Prostate gland (tissue), 2 donors: Measurements from ENCODE around the gene RPL39L. TPM values are rescaled to one million over a fixed set of nuclear protein-coding genes. Genes with fewer than 3 reads are reported as not detected.

Experiments
- DNase-seq: peaks from one replicate; pipeline ENCODE4 v3.0.0-alpha.2; 2019; ENCODE audit warnings: low spot score
- H3K27ac ChIP-seq, 2 donors: fragments of 200-600 bp; sonication (generic); 2 replicates each; pipeline ENCODE4 v1.5.1; 2017 to 2019
- H3K27me3 ChIP-seq: fragments of 200-600 bp; sonication (generic); replicated peaks from 2 replicates; pipeline ENCODE4 v1.5.1; 2019; ENCODE audit not compliant: insufficient read depth
- H3K36me3 ChIP-seq, 2 donors: fragments of 200-600 bp; sonication (generic); 1 replicate in 1 of 2; 2 replicates in 1 of 2; pipeline versions ENCODE4 v1.5.1 to v1.8.1; 2017 to 2019
- H3K4me1 ChIP-seq: fragments of 200-600 bp; sonication (generic); replicated peaks from 2 replicates; pipeline ENCODE4 v1.5.1; 2019
- H3K4me3 ChIP-seq, 2 donors: fragments of 200-600 bp; sonication (generic); 2 replicates each; pipeline ENCODE4 v1.5.1; 2017 to 2019
- H3K9me3 ChIP-seq: fragments of 200-600 bp; sonication (generic); 2 replicates; pipeline ENCODE4 v1.5.1; 2017
- CTCF ChIP-seq, 4 experiments: fragments of 200-600 bp in 2 of 4; fragments of 450-650 bp in 2 of 4; sonication (generic) in 2 of 4; IDR thresholded peaks; 1 replicate in 3 of 4; 2 replicates in 1 of 4; pipeline ENCODE4 v1.5.1; 2016 to 2019; ENCODE audit warnings: antibody characterized with exemption in 4 of 4, mild to moderate bottlenecking in 2 of 4, moderate library complexity in 2 of 4
- POLR2A ChIP-seq: fragments of 450-650 bp; IDR thresholded peaks from one replicate; pipeline ENCODE4 v1.6.1; 2016; ENCODE audit warnings: antibody characterized with exemption, mild to moderate bottlenecking
- POLR2AphosphoS5 ChIP-seq: sonication (generic); formaldehyde crosslinking; IDR thresholded peaks from one replicate; pipeline ENCODE4 v1.6.1; 2017; ENCODE audit warnings: antibody characterized with exemption
- WGBS: methylation state at CpG from one replicate; pipeline ENCODE4 v1.1.5; 2018; 5-methylcytosine and 5-hydroxymethylcytosine counted together
- intact Hi-C: fragments of 100-400 bp; cut with DNase I; formaldehyde crosslinking; loops from one replicate; pipeline ENCODE4 v1.14.2; 2022
- total RNA-seq, 2 donors: library from RNA; depleted of rRNA; stranded (reverse); fragments of >200 nt; gene quantifications; one replicate each; pipeline ENCODE4 v1.1.0, GENCODE V29; 2016

The RPL39L gene
- total RNA-seq, 2 donors from 2014 or later = 27.5 to 57.9 TPM

GRCh38 chr3:187132666-187133065 is 6.6 kb downstream of the RPL39L start:
- 91% methylated on average over 2 of the region's 2 CpGs for WGBS
- intact Hi-C loops = no loop called here
- no peaks in the 10 kb centered on the region for H3K4me1 ChIP-seq
- H3K27ac ChIP-seq = no peak overlapping the region
- TF ChIP-seq CTCF (IDR thresholded peaks at IDR 0.05) (no peak), POLR2A (no peak), POLR2AphosphoS5 (no peak)
- no peak for DNase-seq
- no peaks in the 10 kb centered on the region for H3K9me3 ChIP-seq
- no peak overlapping the region for H3K4me3 ChIP-seq
- no peaks in the 10 kb centered on the region for H3K36me3 ChIP-seq
- H3K27me3 ChIP-seq = no peaks in the 10 kb centered on the region

- DNase-seq = no peak
- no peaks in the 10 kb centered on the region for H3K27me3 ChIP-seq
- H3K4me3 ChIP-seq = no peak overlapping the region
- no peaks in the 10 kb centered on the region for H3K9me3 ChIP-seq
- H3K4me1 ChIP-seq = no peaks in the 10 kb centered on the region
- TF ChIP-seq CTCF (IDR thresholded peaks at IDR 0.05) = no peak
- TF ChIP-seq POLR2AphosphoS5 = no peak
- TF ChIP-seq POLR2A = no peak
- H3K36me3 ChIP-seq = no peaks in the 10 kb centered on the region
- no peak overlapping the region for H3K27ac ChIP-seq
- 93% methylated on average over 3 of the region's 3 CpGs for WGBS
- intact Hi-C loops = no loop called here
These were observed 7.3 kb downstream of the RPL39L start for GRCh38 chr3:187131981-187132380.

GRCh38 chr3:187130346-187131066 is 8.8 kb downstream of the RPL39L start:
- peak; percentile 62 for DNase-seq
- no peaks in the 10 kb centered on the region for H3K9me3 ChIP-seq
- TF ChIP-seq POLR2AphosphoS5 (peak; percentile 88), CTCF (IDR thresholded peaks at IDR 0.05) (no peak)
- 71% methylated on average over 5 of the region's 5 CpGs for whole genome bisulfite sequencing
- H3K27me3 ChIP-seq = no peaks in the 10 kb centered on the region
- no peaks in the 10 kb centered on the region for H3K4me1 ChIP-seq
- H3K27ac ChIP-seq = peak overlapping the region in 1 of 2 donors; percentile 17
- H3K36me3 ChIP-seq = no peaks in the 10 kb centered on the region
- H3K4me3 ChIP-seq = no peak overlapping the region
- intact Hi-C loops = no loop called here

- TF ChIP-seq CTCF (IDR thresholded peaks at IDR 0.05) (no peak), POLR2A (no peak), POLR2AphosphoS5 (no peak)
These were observed 13.8 kb downstream of the RPL39L start for GRCh38 chr3:187125319-187126031.

More at GRCh38 chr3:187125319-187126031, 13.8 kb downstream of the RPL39L start:
- no peaks in the 10 kb centered on the region for H3K9me3 ChIP-seq
- H3K27ac ChIP-seq = no peak overlapping the region
- intact Hi-C loops = no loop called here
- no peaks in the 10 kb centered on the region for H3K4me1 ChIP-seq
- no peak for DNase-seq
- H3K27me3 ChIP-seq = no peaks in the 10 kb centered on the region
- H3K36me3 ChIP-seq = no peaks in the 10 kb centered on the region
- H3K4me3 ChIP-seq = no peak overlapping the region
- 79% methylated on average over 6 of the region's 6 CpGs for WGBS
